GM12801 (cell line): ENCODE data around the gene RNF125.

ENCODE experiments used
- TF ChIP-seq, protein P1 (sequence below): IDR thresholded peaks from one replicate; pipeline ENCODE4 v1.5.1; 2011; ENCODE audit warnings: control low read depth; ENCODE audit not compliant: insufficient read length; ENCODE audit errors: extremely low read depth

The RNF125 gene

DNA sequence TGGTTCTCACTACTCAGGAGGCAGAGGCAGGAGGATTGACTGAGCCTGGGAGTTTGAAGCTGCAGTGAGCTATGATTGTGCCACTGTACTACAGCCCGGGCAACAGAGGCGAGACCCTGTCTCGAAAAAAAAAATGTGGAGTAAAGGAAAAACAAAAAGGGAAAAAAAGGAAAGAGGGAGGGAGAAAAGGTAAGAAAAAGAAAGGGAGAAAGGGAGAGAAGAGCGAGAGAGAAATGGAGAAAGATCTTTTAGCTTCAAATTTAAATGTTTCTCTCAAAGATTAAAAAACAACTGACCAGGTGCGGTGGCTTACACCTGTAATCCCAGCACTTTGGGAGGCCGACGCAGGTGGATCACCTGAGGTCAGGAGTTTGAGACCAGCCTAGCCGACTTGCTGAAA lies 65.2 kb downstream of the RNF125 start:
- TF ChIP-seq, protein P1, sequence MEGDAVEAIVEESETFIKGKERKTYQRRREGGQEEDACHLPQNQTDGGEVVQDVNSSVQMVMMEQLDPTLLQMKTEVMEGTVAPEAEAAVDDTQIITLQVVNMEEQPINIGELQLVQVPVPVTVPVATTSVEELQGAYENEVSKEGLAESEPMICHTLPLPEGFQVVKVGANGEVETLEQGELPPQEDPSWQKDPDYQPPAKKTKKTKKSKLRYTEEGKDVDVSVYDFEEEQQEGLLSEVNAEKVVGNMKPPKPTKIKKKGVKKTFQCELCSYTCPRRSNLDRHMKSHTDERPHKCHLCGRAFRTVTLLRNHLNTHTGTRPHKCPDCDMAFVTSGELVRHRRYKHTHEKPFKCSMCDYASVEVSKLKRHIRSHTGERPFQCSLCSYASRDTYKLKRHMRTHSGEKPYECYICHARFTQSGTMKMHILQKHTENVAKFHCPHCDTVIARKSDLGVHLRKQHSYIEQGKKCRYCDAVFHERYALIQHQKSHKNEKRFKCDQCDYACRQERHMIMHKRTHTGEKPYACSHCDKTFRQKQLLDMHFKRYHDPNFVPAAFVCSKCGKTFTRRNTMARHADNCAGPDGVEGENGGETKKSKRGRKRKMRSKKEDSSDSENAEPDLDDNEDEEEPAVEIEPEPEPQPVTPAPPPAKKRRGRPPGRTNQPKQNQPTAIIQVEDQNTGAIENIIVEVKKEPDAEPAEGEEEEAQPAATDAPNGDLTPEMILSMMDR: no peak

DNA sequence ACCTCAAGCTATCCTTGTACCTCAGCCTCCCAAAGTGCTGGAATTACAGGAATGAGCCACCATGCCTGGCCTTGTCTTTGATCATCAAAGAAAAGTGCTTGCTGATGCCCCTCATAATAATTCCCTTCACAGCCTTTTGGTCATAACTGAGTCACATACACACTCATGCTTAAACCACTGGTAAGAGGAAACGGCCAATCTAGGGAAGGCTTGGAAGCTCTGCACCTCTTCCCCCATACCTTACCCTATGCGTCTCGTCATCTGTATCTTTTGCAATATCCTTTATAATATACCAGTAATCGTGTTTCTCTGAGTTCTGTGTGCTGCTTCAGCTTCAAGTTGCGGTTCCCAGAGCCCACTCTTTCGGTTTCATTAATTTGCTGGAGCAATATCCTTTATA lies 68.3 kb downstream of the RNF125 start:
- TF ChIP-seq, protein P1: no peak

DNA sequence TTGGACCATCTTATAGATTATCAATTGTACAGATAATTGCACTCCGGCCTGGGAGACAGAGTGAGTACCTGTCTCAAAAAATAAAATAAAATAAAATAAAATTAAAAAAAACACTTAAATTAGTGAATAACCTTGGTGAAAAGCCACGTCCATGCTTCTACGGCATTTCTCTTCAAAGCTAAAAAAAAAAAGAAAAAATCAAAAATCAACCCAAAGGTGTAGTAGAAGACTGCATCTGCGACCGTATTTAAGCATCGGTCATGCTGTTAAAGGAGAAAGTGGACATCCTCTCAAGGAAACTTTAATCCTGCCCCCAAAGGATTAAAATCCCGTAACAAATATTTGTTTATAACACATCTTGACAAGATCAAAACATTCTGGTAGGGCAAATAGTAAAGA lies 72.7 kb downstream of the RNF125 start:
- TF ChIP-seq, protein P1: no peak

DNA sequence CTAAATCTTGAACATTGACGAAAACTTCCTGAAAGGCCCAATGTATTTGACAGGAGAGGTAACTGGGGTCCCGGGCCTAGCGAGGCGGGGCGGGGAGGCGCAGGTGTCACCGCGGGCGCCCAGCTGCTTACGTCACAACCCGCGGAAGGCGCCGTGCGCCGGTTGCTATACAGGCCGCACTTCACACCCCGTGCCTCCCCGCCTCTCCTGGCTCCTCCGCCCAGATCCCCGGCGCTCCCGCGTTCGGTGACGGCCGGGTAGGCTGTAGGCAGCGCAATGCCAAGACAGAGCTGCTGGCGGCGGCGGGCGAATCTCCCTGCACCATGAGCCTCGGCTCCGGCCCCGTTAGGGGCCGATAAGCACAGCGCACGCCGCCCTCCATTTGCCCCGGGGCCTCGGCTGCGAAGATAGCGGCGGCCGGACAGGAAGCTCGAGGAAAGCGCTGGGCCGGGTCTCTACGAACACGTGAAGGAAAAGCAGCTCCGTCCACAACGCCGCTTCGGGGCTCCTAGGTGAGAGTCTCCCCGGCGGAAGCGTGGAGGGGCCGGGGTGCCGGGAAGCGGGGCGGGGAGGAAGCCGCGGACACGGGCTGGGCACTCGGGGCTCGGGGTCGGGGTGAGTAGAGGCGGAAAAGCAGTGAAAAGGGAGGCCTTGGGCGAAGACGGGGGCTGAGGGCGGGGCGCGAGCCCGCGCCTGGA lies 73.2 kb downstream of the RNF125 start, which contains the start of gene RNF138:
Gene RNF138, plus strand, starts transcription at position 151 of the 698 bp plus-strand sequence. CDS start 903 bp downstream, outside the sequence.
- TF ChIP-seq, protein P1: no peak

DNA sequence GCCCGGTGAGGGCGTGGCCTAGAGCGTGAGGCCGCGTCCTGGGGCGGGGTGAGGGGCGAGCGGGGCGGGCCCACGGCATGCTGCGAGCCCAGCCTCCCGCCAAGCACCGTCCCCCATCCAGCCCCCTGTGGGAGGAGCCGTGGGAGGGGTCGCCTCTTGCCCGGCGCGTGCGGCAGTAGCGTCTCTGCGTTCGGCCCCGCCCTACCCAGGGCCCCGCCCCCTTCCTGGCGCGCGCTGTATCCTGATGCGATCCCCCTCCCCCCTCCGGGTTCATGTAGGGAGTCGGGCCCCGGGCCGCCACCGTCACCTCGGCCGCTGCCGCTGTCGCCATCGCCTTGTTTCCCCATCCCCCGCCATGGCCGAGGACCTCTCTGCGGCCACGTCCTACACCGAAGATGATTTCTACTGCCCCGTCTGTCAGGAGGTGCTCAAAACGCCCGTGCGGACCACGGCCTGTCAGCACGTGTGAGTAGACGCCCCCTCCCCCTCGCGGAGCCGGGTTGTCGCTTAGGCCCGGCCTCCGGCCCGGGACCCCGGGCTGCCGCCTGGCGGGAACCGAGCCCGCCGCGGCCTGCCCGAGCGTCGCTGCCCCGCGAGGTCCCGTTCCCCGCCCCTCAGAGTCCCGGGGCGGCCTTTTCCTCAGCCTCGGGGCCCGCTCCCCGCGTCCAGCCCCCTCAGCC lies 73.9 kb downstream of the RNF125 start:
- TF ChIP-seq, protein P1: no peak

DNA sequence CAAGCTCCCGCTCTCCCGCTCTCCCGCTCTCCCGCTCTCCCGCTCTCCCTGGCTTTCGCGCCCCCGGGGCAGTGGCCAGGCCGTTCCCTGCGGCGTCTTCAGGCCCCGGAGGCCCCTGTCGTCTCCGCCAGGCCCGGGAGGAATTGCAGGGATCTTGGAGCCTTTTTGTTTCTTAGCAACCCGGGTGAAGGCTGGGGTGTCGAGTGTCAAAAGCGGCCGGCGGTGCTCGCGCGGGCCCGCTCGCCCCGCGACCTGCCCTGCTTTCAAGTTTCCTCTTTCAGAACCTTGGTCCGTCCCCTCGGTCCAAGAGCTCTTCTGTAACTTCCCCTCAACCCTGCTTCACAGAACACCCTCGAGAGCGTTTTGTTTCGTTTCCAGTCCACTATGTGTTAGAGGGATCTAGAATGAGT lies 74.5 kb downstream of the RNF125 start:
- TF ChIP-seq, protein P1: no peak

DNA sequence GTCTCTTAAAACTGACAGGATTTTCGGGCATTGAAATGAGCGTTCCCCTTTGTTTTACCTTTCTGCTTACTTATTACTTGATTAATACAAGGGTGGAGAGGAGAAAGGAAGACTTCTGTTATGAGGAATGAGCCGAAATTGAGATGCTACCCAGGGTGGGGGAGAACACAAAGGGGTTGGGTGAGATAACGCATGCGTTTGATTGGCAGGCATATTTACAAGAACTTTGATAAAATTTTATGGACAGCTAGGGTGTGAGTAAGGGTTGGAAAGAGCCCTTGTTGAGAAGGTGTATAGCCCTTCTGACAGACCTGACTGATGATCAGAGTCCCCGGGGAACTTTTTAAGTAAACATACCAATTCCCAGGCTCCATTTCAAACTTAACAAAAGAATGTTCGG lies 74.9 kb downstream of the RNF125 start:
- TF ChIP-seq, protein P1: no peak
